ENCODE data around the gene CHGA. TPM values are rescaled to one million over a fixed set of nuclear protein-coding genes. Genes with fewer than 3 reads are reported as not detected.

CHGA gene
- total and polyA plus RNA-seq, 10 of the 15 experiments (the other 5 are each of a cell fraction or from before 2014, with no cell fraction given): 0.11 to 0.23 TPM; not detected in 8

DNA sequence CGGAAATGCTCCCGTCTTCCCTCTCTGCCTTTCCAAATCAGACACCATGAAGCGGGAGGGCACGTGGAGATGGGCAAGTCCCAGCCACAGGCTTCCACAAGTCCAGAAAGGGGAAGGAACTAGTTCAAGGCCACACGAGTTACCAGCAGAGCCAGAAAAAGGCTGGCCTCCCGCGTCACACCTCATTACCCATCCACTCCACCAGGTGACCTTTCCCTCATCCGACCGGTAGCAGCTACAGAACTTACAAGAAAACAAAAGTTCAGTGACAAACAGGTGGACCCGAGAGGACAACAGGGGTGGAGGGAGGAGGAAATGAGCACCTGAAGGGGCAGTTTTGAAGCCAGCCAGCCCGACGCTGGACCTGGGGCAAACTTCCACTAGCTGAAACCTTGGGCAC lies 46.9 kb downstream of the CHGA start (continued):
- TF ChIP-seq, protein P1, sequence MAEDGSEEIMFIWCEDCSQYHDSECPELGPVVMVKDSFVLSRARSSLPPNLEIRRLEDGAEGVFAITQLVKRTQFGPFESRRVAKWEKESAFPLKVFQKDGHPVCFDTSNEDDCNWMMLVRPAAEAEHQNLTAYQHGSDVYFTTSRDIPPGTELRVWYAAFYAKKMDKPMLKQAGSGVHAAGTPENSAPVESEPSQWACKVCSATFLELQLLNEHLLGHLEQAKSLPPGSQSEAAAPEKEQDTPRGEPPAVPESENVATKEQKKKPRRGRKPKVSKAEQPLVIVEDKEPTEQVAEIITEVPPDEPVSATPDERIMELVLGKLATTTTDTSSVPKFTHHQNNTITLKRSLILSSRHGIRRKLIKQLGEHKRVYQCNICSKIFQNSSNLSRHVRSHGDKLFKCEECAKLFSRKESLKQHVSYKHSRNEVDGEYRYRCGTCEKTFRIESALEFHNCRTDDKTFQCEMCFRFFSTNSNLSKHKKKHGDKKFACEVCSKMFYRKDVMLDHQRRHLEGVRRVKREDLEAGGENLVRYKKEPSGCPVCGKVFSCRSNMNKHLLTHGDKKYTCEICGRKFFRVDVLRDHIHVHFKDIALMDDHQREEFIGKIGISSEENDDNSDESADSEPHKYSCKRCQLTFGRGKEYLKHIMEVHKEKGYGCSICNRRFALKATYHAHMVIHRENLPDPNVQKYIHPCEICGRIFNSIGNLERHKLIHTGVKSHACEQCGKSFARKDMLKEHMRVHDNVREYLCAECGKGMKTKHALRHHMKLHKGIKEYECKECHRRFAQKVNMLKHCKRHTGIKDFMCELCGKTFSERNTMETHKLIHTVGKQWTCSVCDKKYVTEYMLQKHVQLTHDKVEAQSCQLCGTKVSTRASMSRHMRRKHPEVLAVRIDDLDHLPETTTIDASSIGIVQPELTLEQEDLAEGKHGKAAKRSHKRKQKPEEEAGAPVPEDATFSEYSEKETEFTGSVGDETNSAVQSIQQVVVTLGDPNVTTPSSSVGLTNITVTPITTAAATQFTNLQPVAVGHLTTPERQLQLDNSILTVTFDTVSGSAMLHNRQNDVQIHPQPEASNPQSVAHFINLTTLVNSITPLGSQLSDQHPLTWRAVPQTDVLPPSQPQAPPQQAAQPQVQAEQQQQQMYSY (CRISPR knock-in tag; IDR thresholded peaks at IDR 0.05): no peak
- TF ChIP-seq, protein P2, sequence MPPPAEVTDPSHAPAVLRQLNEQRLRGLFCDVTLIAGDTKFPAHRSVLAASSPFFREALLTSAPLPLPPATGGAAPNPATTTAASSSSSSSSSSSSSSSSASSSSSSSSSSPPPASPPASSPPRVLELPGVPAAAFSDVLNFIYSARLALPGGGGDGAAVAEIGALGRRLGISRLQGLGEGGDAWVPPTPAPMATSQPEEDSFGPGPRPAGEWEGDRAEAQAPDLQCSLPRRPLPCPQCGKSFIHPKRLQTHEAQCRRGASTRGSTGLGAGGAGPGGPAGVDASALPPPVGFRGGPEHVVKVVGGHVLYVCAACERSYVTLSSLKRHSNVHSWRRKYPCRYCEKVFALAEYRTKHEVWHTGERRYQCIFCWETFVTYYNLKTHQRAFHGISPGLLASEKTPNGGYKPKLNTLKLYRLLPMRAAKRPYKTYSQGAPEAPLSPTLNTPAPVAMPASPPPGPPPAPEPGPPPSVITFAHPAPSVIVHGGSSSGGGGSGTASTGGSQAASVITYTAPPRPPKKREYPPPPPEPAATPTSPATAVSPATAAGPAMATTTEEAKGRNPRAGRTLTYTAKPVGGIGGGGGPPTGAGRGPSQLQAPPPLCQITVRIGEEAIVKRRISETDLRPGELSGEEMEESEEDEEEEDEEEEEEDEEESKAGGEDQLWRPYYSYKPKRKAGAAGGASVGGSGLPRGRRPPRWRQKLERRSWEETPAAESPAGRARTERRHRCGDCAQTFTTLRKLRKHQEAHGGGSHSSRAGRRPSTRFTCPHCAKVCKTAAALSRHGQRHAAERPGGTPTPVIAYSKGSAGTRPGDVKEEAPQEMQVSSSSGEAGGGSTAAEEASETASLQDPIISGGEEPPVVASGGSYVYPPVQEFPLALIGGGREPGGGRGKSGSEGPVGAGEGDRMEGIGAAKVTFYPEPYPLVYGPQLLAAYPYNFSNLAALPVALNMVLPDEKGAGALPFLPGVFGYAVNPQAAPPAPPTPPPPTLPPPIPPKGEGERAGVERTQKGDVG (CRISPR knock-in tag; IDR thresholded peaks at IDR 0.05): no peak
- TF ChIP-seq JUND (IDR thresholded peaks at IDR 0.05; ENCODE audit: low read depth, low read length) (no peak), HDAC2 (IDR thresholded peaks at IDR 0.05) (no peak), CBFB (IDR thresholded peaks at IDR 0.05; ENCODE audit: low read depth) (no peak), ZBED1 (IDR thresholded peaks at IDR 0.05; ENCODE audit: borderline replicate concordance) (no peak)
- TF ChIP-seq, protein P3, sequence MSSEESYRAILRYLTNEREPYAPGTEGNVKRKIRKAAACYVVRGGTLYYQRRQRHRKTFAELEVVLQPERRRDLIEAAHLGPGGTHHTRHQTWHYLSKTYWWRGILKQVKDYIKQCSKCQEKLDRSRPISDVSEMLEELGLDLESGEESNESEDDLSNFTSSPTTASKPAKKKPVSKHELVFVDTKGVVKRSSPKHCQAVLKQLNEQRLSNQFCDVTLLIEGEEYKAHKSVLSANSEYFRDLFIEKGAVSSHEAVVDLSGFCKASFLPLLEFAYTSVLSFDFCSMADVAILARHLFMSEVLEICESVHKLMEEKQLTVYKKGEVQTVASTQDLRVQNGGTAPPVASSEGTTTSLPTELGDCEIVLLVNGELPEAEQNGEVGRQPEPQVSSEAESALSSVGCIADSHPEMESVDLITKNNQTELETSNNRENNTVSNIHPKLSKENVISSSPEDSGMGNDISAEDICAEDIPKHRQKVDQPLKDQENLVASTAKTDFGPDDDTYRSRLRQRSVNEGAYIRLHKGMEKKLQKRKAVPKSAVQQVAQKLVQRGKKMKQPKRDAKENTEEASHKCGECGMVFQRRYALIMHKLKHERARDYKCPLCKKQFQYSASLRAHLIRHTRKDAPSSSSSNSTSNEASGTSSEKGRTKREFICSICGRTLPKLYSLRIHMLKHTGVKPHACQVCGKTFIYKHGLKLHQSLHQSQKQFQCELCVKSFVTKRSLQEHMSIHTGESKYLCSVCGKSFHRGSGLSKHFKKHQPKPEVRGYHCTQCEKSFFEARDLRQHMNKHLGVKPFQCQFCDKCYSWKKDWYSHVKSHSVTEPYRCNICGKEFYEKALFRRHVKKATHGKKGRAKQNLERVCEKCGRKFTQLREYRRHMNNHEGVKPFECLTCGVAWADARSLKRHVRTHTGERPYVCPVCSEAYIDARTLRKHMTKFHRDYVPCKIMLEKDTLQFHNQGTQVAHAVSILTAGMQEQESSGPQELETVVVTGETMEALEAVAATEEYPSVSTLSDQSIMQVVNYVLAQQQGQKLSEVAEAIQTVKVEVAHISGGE (CRISPR knock-in tag; IDR thresholded peaks at IDR 0.05): no peak
- TF ChIP-seq, protein P4, sequence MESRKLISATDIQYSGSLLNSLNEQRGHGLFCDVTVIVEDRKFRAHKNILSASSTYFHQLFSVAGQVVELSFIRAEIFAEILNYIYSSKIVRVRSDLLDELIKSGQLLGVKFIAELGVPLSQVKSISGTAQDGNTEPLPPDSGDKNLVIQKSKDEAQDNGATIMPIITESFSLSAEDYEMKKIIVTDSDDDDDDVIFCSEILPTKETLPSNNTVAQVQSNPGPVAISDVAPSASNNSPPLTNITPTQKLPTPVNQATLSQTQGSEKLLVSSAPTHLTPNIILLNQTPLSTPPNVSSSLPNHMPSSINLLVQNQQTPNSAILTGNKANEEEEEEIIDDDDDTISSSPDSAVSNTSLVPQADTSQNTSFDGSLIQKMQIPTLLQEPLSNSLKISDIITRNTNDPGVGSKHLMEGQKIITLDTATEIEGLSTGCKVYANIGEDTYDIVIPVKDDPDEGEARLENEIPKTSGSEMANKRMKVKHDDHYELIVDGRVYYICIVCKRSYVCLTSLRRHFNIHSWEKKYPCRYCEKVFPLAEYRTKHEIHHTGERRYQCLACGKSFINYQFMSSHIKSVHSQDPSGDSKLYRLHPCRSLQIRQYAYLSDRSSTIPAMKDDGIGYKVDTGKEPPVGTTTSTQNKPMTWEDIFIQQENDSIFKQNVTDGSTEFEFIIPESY (IDR thresholded peaks at IDR 0.05): no peak

All from GM12878 (cell line).